ENCODE results near the gene CTNNA2.

DNA sequence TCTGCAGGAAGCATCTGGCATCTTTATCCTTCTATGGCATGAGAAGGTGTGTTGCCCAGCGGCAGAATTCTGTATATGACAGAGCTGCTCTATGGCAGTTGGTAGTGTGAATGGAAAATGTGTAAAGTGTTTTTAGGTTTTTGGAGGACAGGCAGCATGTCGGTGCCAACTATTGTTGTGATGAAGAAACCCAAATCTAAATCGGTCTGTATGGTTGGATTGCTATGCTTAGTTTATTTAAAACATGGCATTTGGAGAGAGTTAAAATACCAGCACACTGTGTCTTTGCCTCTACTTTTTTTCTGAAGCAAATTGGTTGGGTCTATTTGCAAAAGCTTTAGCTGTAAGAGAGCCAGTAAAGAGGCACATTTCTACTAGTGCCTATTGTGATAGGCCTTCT, 136.7 kb downstream of the CTNNA2 start:
- TF ChIP-seq, protein P1, sequence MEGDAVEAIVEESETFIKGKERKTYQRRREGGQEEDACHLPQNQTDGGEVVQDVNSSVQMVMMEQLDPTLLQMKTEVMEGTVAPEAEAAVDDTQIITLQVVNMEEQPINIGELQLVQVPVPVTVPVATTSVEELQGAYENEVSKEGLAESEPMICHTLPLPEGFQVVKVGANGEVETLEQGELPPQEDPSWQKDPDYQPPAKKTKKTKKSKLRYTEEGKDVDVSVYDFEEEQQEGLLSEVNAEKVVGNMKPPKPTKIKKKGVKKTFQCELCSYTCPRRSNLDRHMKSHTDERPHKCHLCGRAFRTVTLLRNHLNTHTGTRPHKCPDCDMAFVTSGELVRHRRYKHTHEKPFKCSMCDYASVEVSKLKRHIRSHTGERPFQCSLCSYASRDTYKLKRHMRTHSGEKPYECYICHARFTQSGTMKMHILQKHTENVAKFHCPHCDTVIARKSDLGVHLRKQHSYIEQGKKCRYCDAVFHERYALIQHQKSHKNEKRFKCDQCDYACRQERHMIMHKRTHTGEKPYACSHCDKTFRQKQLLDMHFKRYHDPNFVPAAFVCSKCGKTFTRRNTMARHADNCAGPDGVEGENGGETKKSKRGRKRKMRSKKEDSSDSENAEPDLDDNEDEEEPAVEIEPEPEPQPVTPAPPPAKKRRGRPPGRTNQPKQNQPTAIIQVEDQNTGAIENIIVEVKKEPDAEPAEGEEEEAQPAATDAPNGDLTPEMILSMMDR (IDR thresholded peaks at IDR 0.05; ENCODE audit: borderline replicate concordance, extremely low read depth, low read length, poor library complexity, severe bottlenecking), result no peak
- TF ChIP-seq EZH2 (IDR thresholded peaks at IDR 0.05; ENCODE audit: borderline replicate concordance, low read depth, low read length, severe bottlenecking), result no peak
